NCI-H1930 (cell line): ENCODE measurements around the gene WDR1.

Source experiments
- DNase-seq, 2 experiments: peaks; one replicate each; lab custom pipeline; 2025; lab: John Stamatoyannopoulos, UW

WDR1 gene

GRCh38 chr4:10085386-10085785 is 31.2 kb downstream of the WDR1 start:
- DNase-seq: no peak

- no peak for DNase-seq
Measured at GRCh38 chr4:10084651-10085358, 31.8 kb downstream of the WDR1 start.

- DNase-seq: no peak
Measured at GRCh38 chr4:10083861-10084641, 32.5 kb downstream of the WDR1 start.

- DNase-seq: no peak
Measured at GRCh38 chr4:10083331-10083771, 33.2 kb downstream of the WDR1 start.

- no peak for DNase-seq
Measured at GRCh38 chr4:10082459-10083272, 33.9 kb downstream of the WDR1 start.

GRCh38 chr4:10082047-10082446 is 34.6 kb downstream of the WDR1 start:
- DNase-seq: no peak

- DNase-seq: no peak
Measured at GRCh38 chr4:10081218-10081606, 35.4 kb downstream of the WDR1 start.

- DNase-seq: no peak
Measured at GRCh38 chr4:10080589-10081217, 35.9 kb downstream of the WDR1 start.

GRCh38 chr4:10079912-10080588 is 36.5 kb downstream of the WDR1 start:
- no peak for DNase-seq

GRCh38 chr4:10079256-10079655 is 37.3 kb downstream of the WDR1 start:
- no peak for DNase-seq

- no peak for DNase-seq
Measured at GRCh38 chr4:10078481-10079233, 37.9 kb downstream of the WDR1 start.

- no peak for DNase-seq
Measured at GRCh38 chr4:10077483-10078335, 38.9 kb downstream of the WDR1 start.

- DNase-seq: no peak
Measured at GRCh38 chr4:10077076-10077475, 39.5 kb downstream of the WDR1 start.

GRCh38 chr4:10075953-10076391 is 40.6 kb downstream of the WDR1 start:
- DNase-seq: no peak

GRCh38 chr4:10075158-10075863 is 41.3 kb downstream of the WDR1 start:
- DNase-seq: no peak

GRCh38 chr4:10074767-10075105 is 41.9 kb downstream of the WDR1 start:
- DNase-seq: no peak

GRCh38 chr4:10074076-10074766 is 42.4 kb downstream of the WDR1 start:
- DNase-seq: no peak

GRCh38 chr4:10072420-10073017 is 44.1 kb downstream of the WDR1 start:
- no peak for DNase-seq
